BLaER1 treated with 17β-estradiol and CSF1 and Interleukin-3, amounts not matched to agents 10 nM and 100 nM (cell line): ENCODE data around the gene FILIP1.
A peak's percentile ranks its signal among the peaks of the same experiment; 100 is the strongest.

Source experiments
- H3K27ac ChIP-seq, 11 experiments: shearing (Covaris generic); formaldehyde crosslinking; 2 replicates each; pipeline ENCODE4 v1.8.1; 2022
- H3K27me3 ChIP-seq, 11 experiments: shearing (Covaris generic); formaldehyde crosslinking; 2 replicates each; pipeline ENCODE4 v1.8.1; 2022
- H3K36me3 ChIP-seq, 11 experiments: shearing (Covaris generic); formaldehyde crosslinking; 2 replicates each; pipeline ENCODE4 v1.8.1; 2022
- H3K4me1 ChIP-seq, 10 experiments: shearing (Covaris generic); formaldehyde crosslinking; 2 replicates each; pipeline ENCODE4 v1.8.1; 2022
- H3K4me2 ChIP-seq, 11 experiments: shearing (Covaris generic); formaldehyde crosslinking; 2 replicates each; pipeline ENCODE4 v1.8.1; 2022
- H3K4me3 ChIP-seq, 10 experiments: shearing (Covaris generic); formaldehyde crosslinking; 2 replicates each; pipeline ENCODE4 v1.8.1; 2022
- H3K9ac ChIP-seq, 11 experiments: shearing (Covaris generic); formaldehyde crosslinking; 2 replicates each; pipeline ENCODE4 v1.8.1; 2022
- H3K9me3 ChIP-seq, 11 experiments: shearing (Covaris generic); formaldehyde crosslinking; replicated peaks in 1 of 11; 2 replicates each; pipeline ENCODE4 v1.8.1; 2022
- H4K20me1 ChIP-seq, 11 experiments: shearing (Covaris generic); formaldehyde crosslinking; 2 replicates each; pipeline ENCODE4 v1.8.1; 2022
- Cebpa-rat ChIP-seq, 11 experiments: shearing (Covaris generic); IDR thresholded peaks; 2 replicates each; pipeline ENCODE4 v1.8.1; 2022

The FILIP1 gene

DNA sequence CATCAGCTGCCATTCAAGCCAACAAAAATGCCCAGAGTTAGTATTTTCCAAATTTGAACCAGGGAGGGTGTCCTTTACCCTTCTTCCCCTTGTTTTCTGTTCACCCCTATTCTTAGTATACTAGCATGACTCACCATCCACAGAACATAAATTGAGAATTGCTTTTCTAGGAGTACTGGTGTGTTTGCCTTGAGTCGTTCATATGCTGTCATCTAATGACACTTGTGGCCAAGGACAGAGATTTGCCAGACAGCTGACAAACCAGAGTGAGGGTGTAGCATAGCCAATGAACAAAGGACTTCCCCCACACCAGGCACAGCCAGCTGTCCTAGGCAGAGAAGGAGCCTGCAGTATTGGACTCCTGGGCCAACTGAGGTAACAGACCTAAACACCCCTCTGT, 62.2 kb downstream of the FILIP1 start:
- Histone ChIP-seq H4K20me1 (no peaks in the 10 kb centered on the region), H3K27ac (no peak overlapping the region), H3K4me3 (no peak overlapping the region), H3K9ac (no peak overlapping the region), H3K4me1 (peaks cover 0 to 17% (median 2%) of the 10 kb centered on the region in 10 experiments; a peak in 7 of 20 replicates), H3K9me3 (peaks cover 0 to 19% (median 6%) of the 10 kb centered on the region in 11 experiments; a peak in 10 of 22 replicates), H3K4me2 (peak overlapping the region in 3 of 11 experiments; percentile 2 to 41 (median 7); a peak in 4 of 22 replicates), H3K27me3 (no peaks in the 10 kb centered on the region), H3K36me3 (no peaks in the 10 kb centered on the region)
- no peak for TF ChIP-seq Cebpa-rat (IDR thresholded peaks at IDR 0.05)

DNA sequence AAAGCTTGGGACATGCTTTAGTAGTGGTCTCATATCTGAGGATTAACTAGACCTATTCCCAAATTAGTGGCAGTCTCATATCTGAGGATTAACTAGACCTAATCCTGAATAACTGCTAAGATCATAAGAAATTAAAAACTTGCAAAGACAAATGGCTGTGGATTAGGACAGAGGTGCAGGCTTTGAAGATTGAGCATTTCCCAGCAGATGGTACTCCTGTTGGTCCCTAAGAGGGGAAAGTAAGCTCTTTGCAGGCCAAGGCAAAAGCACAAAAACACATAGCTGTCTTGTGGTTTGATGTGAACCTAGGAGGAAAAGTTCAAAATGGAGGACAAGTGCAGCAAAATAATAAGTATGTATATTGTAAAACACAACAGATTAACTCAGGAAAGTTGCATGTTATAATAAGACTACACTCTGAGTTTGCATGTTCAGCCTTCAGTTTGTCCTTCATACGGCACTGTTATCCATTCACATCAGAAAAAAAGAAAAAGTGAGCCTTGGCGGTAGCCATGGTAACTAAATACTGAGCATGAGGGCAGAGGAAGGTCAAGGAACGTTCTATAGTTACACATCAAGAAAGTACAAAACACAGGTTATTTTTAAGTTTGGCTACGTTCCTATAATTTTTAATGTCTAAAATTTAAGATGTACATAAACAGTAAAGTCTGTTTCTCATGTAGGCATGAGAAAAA, 62.8 kb downstream of the FILIP1 start:
- H3K9me3 ChIP-seq: peaks cover 0 to 19% (median 6%) of the 10 kb centered on the region in 11 experiments; a peak in 10 of 22 replicates
- TF ChIP-seq Cebpa-rat (IDR thresholded peaks at IDR 0.05): no peak
- H3K27ac ChIP-seq: no peak overlapping the region
- no peak overlapping the region for H3K4me3 ChIP-seq
- H3K9ac ChIP-seq: no peak overlapping the region
- peaks cover 0 to 18% (median 2%) of the 10 kb centered on the region in 10 experiments; a peak in 7 of 20 replicates for H3K4me1 ChIP-seq
- H3K27me3 ChIP-seq: no peaks in the 10 kb centered on the region
- H3K36me3 ChIP-seq: no peaks in the 10 kb centered on the region
- H3K4me2 ChIP-seq: 0 out of 22 replicates have a peak overlapping the region, but pooled peaks of 1 of the 11 experiments have one; percentile 41
- H4K20me1 ChIP-seq: no peaks in the 10 kb centered on the region

DNA sequence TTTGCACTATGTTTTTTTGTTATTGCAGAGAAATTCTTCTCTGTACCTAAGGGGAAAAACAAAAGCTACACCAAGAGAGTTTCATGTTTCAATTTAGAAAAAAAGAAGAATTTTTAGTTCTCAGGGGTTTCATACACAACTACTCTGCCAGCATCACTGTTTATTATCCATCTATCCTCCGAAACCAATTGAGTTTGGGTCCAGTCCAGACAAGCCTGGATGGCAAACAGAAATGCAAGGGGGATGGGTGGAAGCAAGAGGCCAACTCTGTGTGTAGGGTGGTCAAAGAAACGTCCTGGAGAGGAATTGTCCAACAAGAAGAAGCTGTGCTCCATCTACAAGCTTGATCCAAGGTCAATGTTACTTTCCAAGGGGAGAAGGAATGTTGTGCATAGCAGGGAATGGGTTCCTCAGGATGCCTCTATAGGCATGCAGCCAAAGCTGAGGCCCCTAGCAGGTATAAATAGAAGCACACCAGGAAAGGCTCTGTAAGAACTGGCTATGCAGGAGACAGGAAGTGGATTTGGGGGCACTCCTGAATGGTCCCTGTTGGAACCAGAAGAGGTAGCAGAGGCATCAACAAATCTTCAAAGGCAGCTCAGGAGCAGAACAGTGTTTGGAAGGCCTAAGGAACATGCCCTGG, 64.4 kb downstream of the FILIP1 start:
- no peak overlapping the region for H3K4me3 ChIP-seq
- TF ChIP-seq Cebpa-rat (IDR thresholded peaks at IDR 0.05): no peak
- H3K4me2 ChIP-seq: no peak overlapping the region
- no peaks in the 10 kb centered on the region for H3K36me3 ChIP-seq
- no peaks in the 10 kb centered on the region for H4K20me1 ChIP-seq
- peaks cover 0 to 19% (median 6%) of the 10 kb centered on the region in 11 experiments; a peak in 10 of 22 replicates for H3K9me3 ChIP-seq
- no peak overlapping the region for H3K9ac ChIP-seq
- H3K27me3 ChIP-seq: no peaks in the 10 kb centered on the region
- H3K4me1 ChIP-seq: peaks cover 0 to 27% (median 5%) of the 10 kb centered on the region in 10 experiments; a peak in 9 of 20 replicates
- H3K27ac ChIP-seq: no peak overlapping the region

DNA sequence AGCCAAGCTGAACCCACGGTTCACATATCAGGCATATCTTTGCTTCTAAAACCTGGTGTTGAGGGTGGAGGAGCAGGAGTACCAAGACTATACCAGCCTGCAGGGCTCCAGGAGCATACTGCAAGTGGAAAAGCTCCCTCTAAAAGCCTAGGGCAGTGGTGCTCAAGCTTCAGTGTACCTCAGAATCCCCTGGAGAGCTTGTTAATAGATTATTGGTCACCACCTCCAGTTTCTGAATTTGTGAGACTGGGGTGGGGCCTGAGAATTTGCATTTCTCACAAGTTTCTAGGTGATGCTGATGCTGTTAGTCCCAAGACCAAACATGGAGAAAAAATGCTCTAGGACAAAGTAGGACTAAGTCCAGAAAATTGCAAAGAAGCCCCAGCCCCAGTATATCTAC, 65.4 kb downstream of the FILIP1 start:
- H3K9ac ChIP-seq: no peak overlapping the region
- no peaks in the 10 kb centered on the region for H3K36me3 ChIP-seq
- no peaks in the 10 kb centered on the region for H3K27me3 ChIP-seq
- no peaks in the 10 kb centered on the region for H4K20me1 ChIP-seq
- peaks cover 0 to 25% (median 4%) of the 10 kb centered on the region in 10 experiments; a peak in 9 of 20 replicates for H3K4me1 ChIP-seq
- no peak overlapping the region for H3K27ac ChIP-seq
- H3K9me3 ChIP-seq: peaks cover 0 to 19% (median 6%) of the 10 kb centered on the region in 11 experiments; a peak in 10 of 22 replicates
- TF ChIP-seq Cebpa-rat (IDR thresholded peaks at IDR 0.05): no peak
- no peak overlapping the region for H3K4me3 ChIP-seq
- H3K4me2 ChIP-seq: no peak overlapping the region

DNA sequence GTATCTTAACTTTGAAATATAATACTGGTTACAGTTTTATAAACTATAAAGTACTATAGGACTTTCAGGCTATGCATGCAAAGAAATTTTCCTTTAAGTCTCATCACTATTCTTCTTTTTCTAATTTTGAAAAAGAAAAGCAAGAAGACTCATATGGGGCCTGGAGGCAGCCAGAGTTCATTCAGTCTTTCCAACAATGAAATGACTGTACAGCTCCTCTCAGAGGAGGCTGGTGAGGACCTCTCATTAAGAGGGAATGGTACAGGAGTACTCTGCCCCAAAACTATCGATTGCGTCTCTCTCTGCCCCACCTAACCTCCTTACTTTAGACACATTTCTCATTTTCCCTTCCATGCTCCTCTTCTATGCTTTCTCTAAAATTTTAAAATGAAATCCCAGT, 66.3 kb downstream of the FILIP1 start:
- Histone ChIP-seq H3K27me3 (no peaks in the 10 kb centered on the region), H3K4me3 (no peak overlapping the region), H3K4me2 (no peak overlapping the region), H3K27ac (no peak overlapping the region), H3K36me3 (no peaks in the 10 kb centered on the region), H3K9me3 (peaks cover 0 to 19% (median 6%) of the 10 kb centered on the region in 11 experiments; a peak in 10 of 22 replicates), H3K4me1 (peaks cover 0 to 25% (median 4%) of the 10 kb centered on the region in 10 experiments; a peak in 9 of 20 replicates), H3K9ac (no peak overlapping the region), H4K20me1 (no peaks in the 10 kb centered on the region)
- TF ChIP-seq Cebpa-rat (IDR thresholded peaks at IDR 0.05): no peak

DNA sequence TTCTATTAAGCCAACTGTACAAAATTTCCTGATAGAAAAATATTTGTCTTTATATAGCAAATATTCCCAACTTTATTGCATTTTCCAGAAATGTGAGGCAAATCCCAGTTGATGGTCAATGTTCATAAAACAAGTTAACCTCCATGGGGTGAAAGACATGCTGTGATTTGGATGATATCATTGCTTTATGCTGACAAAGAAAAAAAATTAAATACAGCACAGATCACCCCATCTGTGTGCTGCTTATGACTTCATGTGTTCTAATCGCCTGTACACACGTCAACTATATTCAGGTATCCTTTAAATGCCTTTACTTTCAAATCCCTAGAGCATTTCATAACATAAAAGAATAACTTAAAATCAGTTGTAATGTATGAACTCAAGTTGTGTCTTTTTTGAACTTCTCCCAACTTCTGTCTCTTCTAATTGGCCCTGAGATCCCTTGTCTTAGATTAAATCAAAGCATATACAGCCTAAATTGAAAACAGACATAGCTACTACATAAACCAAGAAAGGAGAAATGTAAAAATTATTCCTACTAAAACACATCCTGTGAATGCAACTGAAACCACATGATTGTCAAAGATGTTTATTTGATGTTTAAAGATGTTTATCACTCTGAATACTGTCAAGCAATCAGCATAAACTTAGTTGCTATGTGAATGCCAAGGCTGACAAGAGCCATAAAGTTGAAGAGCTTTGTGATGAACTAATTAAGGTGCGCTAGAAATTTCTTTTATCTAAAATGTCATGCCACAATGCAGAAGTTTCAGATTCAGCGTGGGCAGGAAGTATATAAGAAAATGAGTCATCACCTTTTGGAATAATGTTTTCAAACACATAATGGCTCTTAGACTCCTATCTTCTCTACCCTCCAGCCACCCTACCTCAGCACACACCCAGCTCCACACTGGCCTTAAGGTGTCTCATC, 68.7 kb downstream of the FILIP1 start:
- Histone ChIP-seq H3K9ac (no peak overlapping the region), H4K20me1 (no peaks in the 10 kb centered on the region), H3K36me3 (no peaks in the 10 kb centered on the region), H3K27ac (peak overlapping the region in 2 of 11 experiments; percentile 11 to 14; a peak in 3 of 22 replicates), H3K4me2 (peak overlapping the region in 5 of 11 experiments; percentile 25 to 77 (median 57); a peak in 10 of 22 replicates), H3K4me1 (peaks cover 0 to 18% (median 4%) of the 10 kb centered on the region in 10 experiments; a peak in 9 of 20 replicates), H3K4me3 (no peak overlapping the region), H3K9me3 (peaks cover 0 to 10% (median 3%) of the 10 kb centered on the region in 11 experiments; a peak in 10 of 22 replicates), H3K27me3 (no peaks in the 10 kb centered on the region)
- no peak for TF ChIP-seq Cebpa-rat (IDR thresholded peaks at IDR 0.05)

DNA sequence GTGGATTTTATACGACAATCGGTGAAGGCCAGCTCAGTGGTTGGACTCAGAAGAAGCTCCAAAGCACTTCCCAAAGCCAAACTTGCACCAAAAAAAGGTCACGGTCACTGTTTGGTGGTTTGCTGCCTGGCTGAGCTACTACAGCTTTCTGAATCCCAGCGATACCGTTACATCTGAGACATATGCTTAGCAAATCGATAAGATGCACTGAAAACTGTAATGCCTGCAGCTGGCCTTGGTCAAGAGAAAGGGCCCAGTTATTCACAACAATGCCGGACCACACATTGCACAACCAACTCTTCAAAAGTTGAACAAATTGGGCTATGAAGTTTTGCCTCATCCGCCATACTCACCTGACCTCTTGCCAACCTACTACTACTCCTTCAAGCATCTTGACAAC, 70.2 kb downstream of the FILIP1 start:
- Histone ChIP-seq H3K27me3 (no peaks in the 10 kb centered on the region), H3K4me1 (peaks cover 0 to 30% (median 4%) of the 10 kb centered on the region in 10 experiments; a peak in 9 of 20 replicates), H3K27ac (no peak overlapping the region), H3K4me3 (no peak overlapping the region), H3K36me3 (no peaks in the 10 kb centered on the region), H4K20me1 (no peaks in the 10 kb centered on the region), H3K4me2 (no peak overlapping the region), H3K9me3 (no peaks in the 10 kb centered on the region), H3K9ac (no peak overlapping the region)
- TF ChIP-seq Cebpa-rat (IDR thresholded peaks at IDR 0.05): no peak

DNA sequence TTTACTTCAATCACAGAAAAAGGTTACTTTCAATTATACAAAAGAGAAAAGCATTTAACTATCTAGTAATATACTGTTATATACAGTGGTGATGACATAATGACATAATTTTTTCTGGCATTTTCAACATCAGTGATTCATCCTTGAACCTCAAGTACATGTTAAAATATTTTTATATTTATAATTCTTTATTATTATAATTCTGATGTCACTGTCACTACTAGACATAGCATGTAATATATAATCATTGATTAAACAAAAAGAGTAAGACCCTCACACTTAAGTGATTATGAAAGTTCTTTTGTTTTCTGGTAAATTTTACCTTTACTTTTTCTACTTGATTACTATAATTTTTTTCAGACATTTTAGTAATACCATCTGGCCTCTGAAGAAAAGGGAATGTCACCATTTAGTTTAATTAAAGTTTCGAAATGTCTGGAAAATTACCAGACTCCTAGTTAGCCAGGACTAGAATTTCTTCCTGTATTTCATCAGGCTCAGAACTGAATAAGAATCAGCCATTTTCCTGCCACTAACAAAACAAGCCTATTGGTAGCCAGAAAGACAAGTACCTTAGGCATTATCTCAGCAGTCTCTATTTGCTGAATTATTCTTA, 71.5 kb downstream of the FILIP1 start:
- no peaks in the 10 kb centered on the region for H3K36me3 ChIP-seq
- H3K27me3 ChIP-seq: no peaks in the 10 kb centered on the region
- H4K20me1 ChIP-seq: no peaks in the 10 kb centered on the region
- H3K27ac ChIP-seq: no peak overlapping the region
- TF ChIP-seq Cebpa-rat (IDR thresholded peaks at IDR 0.05): no peak
- no peak overlapping the region for H3K9ac ChIP-seq
- no peaks in the 10 kb centered on the region for H3K9me3 ChIP-seq
- peaks cover 0 to 42% (median 4%) of the 10 kb centered on the region in 10 experiments; a peak in 9 of 20 replicates for H3K4me1 ChIP-seq
- no peak overlapping the region for H3K4me3 ChIP-seq
- no peak overlapping the region for H3K4me2 ChIP-seq
